ENCODE data around the gene TEDC1. TPM values are rescaled to one million over a fixed set of nuclear protein-coding genes. Genes with fewer than 3 reads are reported as not detected.

Gene TEDC1
- polyA plus RNA-seq, 4 donors: 5.7 to 11.4 (median 7.1) TPM

GRCh38 chr14:105494606-105494929 is 3.5 kb downstream of the TEDC1 start:
- no peak for DNase-seq (ENCODE audit: low read depth in 4 of 4, low spot score in 3 of 4)

GRCh38 chr14:105495101-105495989 is 4.3 kb downstream of the TEDC1 start:
- no peak for DNase-seq (ENCODE audit: low read depth in 4 of 4, low spot score in 3 of 4)

GRCh38 chr14:105495990-105496830 is 5.2 kb downstream of the TEDC1 start:
- no peak for DNase-seq (ENCODE audit: low read depth in 4 of 4, low spot score in 3 of 4)

- DNase-seq (ENCODE audit: low read depth in 4 of 4, low spot score in 3 of 4): no peak
These were observed 6.0 kb downstream of the TEDC1 start for GRCh38 chr14:105496831-105497591.

GRCh38 chr14:105497671-105498429 is 6.8 kb downstream of the TEDC1 start:
- no peak for DNase-seq (ENCODE audit: low read depth in 4 of 4, low spot score in 3 of 4)

- DNase-seq (ENCODE audit: low read depth in 4 of 4, low spot score in 3 of 4): no peak
These were observed 7.6 kb downstream of the TEDC1 start for GRCh38 chr14:105498430-105499255.

GRCh38 chr14:105499256-105500035 is 8.4 kb downstream of the TEDC1 start:
- DNase-seq (ENCODE audit: low read depth in 4 of 4, low spot score in 3 of 4): no peak

GRCh38 chr14:105500036-105500725 is 9.1 kb downstream of the TEDC1 start:
- DNase-seq (ENCODE audit: low read depth in 4 of 4, low spot score in 3 of 4): no peak

- DNase-seq (ENCODE audit: low read depth in 4 of 4, low spot score in 3 of 4): no peak
These were observed 9.7 kb downstream of the TEDC1 start for GRCh38 chr14:105500726-105501101.

- no peak for DNase-seq (ENCODE audit: low read depth in 4 of 4, low spot score in 3 of 4)
These were observed 10.7 kb downstream of the TEDC1 start for GRCh38 chr14:105501504-105502291.

GRCh38 chr14:105502446-105503295 is 11.6 kb downstream of the TEDC1 start:
- no peak for DNase-seq (ENCODE audit: low read depth in 4 of 4, low spot score in 3 of 4)

- no peak for DNase-seq (ENCODE audit: low read depth in 4 of 4, low spot score in 3 of 4)
These were observed 12.2 kb downstream of the TEDC1 start for GRCh38 chr14:105503296-105503640.

- DNase-seq (ENCODE audit: low read depth in 4 of 4, low spot score in 3 of 4): no peak
These were observed 13.1 kb downstream of the TEDC1 start for GRCh38 chr14:105503935-105504692.

- no peak for DNase-seq (ENCODE audit: low read depth in 4 of 4, low spot score in 3 of 4)
These were observed 14.1 kb downstream of the TEDC1 start for GRCh38 chr14:105505101-105505500.

GRCh38 chr14:105507247-105507646 is 16.2 kb downstream of the TEDC1 start:
- DNase-seq (ENCODE audit: low read depth in 4 of 4, low spot score in 3 of 4): no peak

GRCh38 chr14:105508069-105508468 is 17.0 kb downstream of the TEDC1 start:
- DNase-seq (ENCODE audit: low read depth in 4 of 4, low spot score in 3 of 4): no peak

Measured in right renal pelvis (tissue), 4 donors.